ENCODE data around the gene MTG1.

Gene MTG1

DNA sequence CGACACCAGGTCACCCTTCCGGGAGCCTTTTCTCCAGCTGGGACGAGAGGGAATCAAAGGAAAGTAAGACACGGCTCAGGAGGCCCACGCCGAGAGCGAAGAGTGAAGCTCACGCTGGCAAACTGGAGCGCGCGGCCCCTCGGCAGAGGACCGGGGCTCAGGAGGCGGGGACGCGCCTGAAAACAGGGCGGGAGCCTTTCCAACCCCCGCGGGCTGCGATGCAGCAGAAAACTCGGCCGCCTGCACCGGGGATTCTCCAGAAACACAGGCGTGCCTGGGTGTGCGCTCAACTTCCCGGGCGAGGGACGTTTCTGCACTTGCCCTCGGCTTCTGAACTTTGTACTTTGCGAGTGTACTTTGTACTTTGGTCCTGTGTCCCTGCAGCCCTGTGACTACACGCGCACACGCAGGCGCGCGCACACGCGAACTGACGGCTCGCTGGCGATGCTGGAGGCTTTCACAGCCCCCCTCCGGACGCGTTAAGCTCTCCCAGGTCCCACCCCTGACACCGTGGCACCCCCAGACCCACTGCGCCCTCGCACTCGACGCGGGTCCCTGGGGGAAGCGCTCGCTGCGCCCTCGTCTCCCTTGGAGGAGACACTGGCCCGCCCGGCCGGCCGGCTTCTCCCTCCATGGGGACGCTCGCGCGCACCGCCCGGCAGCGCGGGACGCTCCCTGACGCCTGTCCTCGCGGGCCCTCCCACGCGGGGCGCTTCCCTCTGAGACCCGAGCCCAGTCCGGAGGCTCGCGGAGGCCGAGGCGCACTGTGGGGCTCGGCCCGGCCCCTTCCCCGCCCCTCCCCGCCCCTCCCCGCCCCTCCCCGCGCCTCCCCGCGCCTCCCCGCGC is 15.5 kb upstream of the MTG1 start:
- 0% methylated on average over 56 of the region's 90 CpGs for WGBS (ENCODE audit: insufficient coverage)
- H3K27me3 ChIP-seq (replicated peaks in 2 of 5; ENCODE audit: control insufficient read depth in 4 of 5, insufficient read depth in 5 of 5, low read length in 4 of 5), result peaks cover 0 to 3% (median 0%) of the 10 kb centered on the region in 5 experiments
- H3K36me3 ChIP-seq (ENCODE audit: control insufficient read depth in 4 of 4, insufficient read depth in 4 of 4, low read length in 3 of 4), result no peaks in the 10 kb centered on the region
- H3K4me1 ChIP-seq (ENCODE audit: control extremely low read depth in 1 of 4, control insufficient read depth in 4 of 4, insufficient read depth in 4 of 4, low read length in 3 of 4), result peaks cover 0 to 47% (median 35%) of the 10 kb centered on the region in 4 experiments
- no peaks in the 10 kb centered on the region for H3K9me3 ChIP-seq (ENCODE audit: control extremely low read depth in 1 of 5, control insufficient read depth in 4 of 5, insufficient read depth in 2 of 5, low read depth in 1 of 5, low read length in 4 of 5)
- ChIA-PET POLR2A (interaction anchor here (0.6 kb wide), 1 partner anchor 103 kb away, joined by 3 read pairs; no protein-coding TSS in a partner anchor), CTCF (interaction anchor here (0.9 to 2.7 kb wide), 4 partner anchors 10 to 51 kb away, joined by 3 to 10 read pairs (median 4); no protein-coding TSS in a partner anchor)
- peak overlapping the region; percentile 43 to 81 (median 72) for H3K4me3 ChIP-seq (ENCODE audit: control insufficient read depth in 1 of 7, extremely low read depth in 1 of 7, insufficient read depth in 4 of 7, low read depth in 2 of 7, low read length in 6 of 7)
- DNase-seq, result peak in 2 of 3 donors; percentile 54 to 70
- H3K27ac ChIP-seq (ENCODE audit: insufficient read depth in 1 of 2, low read depth in 1 of 2, low read length in 2 of 2, poor library complexity in 1 of 2, severe bottlenecking in 2 of 2), result no peak overlapping the region

DNA sequence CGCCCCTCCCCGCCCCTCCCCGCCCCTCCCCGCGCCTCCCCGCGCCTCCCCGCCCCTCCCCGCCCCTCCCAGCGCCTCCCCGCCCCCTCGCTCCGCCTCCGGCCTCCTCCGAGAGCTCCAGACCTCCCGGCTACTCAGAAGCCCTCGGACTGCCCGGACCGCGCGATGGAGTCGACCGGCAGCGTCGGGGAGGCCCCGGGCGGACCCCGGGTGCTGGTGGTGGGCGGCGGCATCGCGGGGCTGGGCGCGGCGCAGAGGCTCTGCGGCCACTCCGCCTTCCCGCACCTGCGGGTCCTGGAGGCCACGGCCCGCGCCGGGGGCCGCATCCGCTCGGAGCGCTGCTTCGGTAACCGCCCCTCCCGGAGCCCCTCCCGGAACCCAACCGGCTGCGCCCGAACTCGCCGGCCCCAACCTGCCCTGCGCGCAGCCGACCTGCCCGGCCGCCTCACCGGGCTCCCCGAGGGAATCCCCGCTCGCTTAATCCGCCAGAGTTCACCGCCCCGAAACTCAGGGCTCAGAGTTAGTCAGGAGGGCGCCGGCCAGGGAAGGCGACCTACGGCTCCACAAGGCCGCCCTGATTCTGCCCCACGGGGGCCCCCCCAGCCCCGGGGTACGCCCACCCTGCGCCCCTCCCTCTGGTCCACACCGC is 14.7 kb upstream of the MTG1 start, which contains the start of gene PAOX:
Gene PAOX (plus strand): TSS at position 111 of the 649 bp plus-strand sequence. CDS start 55 bp downstream, at position 166.
- peak in 2 of 3 donors; percentile 53 to 63 for DNase-seq
- H3K4me1 ChIP-seq (ENCODE audit: control extremely low read depth in 1 of 4, control insufficient read depth in 4 of 4, insufficient read depth in 4 of 4, low read length in 3 of 4), result peaks cover 0 to 42% (median 31%) of the 10 kb centered on the region in 4 experiments
- ChIA-PET POLR2A (no interaction called here), CTCF (interaction anchor here (2.1 kb wide), 1 partner anchor 9 kb away, joined by 4 read pairs; no protein-coding TSS in a partner anchor)
- H3K4me3 ChIP-seq (ENCODE audit: control insufficient read depth in 1 of 7, extremely low read depth in 1 of 7, insufficient read depth in 4 of 7, low read depth in 2 of 7, low read length in 6 of 7), result peak within 1 kb of the TSS; percentile 43 to 81 (median 72)
- H3K27ac ChIP-seq (ENCODE audit: insufficient read depth in 1 of 2, low read depth in 1 of 2, low read length in 2 of 2, poor library complexity in 1 of 2, severe bottlenecking in 2 of 2), result no peak within 1 kb of the TSS
- peaks cover 0 to 3% (median 0%) of the 10 kb centered on the region in 5 experiments for H3K27me3 ChIP-seq (replicated peaks in 2 of 5; ENCODE audit: control insufficient read depth in 4 of 5, insufficient read depth in 5 of 5, low read length in 4 of 5)
- peaks cover 0 to 6% (median 0%) of the 10 kb centered on the region in 4 experiments for H3K36me3 ChIP-seq (ENCODE audit: control insufficient read depth in 4 of 4, insufficient read depth in 4 of 4, low read length in 3 of 4)
- WGBS (ENCODE audit: insufficient coverage), result 1% methylated on average over 39 of the region's 78 CpGs
- no peaks in the 10 kb centered on the region for H3K9me3 ChIP-seq (ENCODE audit: control extremely low read depth in 1 of 5, control insufficient read depth in 4 of 5, insufficient read depth in 2 of 5, low read depth in 1 of 5, low read length in 4 of 5)

DNA sequence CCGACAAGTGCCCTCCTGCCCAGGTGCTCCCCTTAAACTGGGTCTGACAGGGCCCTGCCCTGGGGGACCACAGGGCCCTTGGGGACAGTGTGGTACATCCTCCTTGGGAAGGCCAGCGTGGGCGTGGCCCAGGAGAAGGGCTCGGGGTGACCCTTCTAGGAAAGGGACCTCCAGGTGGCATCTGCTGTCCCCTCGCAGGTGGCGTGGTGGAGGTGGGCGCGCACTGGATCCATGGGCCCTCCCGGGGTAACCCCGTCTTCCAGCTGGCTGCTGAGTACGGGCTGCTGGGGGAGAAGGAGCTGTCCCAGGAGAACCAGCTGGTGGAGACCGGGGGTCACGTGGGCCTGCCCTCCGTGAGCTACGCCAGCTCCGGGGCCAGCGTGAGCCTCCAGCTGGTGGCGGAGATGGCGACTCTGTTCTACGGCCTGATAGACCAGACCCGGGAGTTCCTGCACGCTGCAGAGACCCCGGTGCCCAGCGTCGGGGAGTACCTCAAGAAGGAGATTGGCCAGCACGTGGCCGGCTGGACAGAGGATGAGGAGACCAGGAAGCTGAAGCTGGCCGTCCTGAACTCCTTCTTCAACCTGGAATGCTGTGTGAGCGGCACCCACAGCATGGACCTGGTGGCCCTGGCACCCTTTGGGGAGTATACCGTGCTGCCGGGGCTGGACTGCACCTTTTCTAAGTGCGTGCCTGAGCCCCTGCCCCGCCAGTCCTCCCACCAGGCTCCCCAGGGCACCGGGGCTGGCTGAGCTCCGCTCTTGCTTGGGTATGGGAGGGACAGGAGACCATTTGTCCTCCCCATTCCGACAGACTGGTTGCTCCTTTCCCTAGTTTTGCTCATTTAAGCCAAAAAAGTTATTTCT is 13.9 kb upstream of the MTG1 start:
- peaks cover 0 to 42% (median 31%) of the 10 kb centered on the region in 4 experiments for H3K4me1 ChIP-seq (ENCODE audit: control extremely low read depth in 1 of 4, control insufficient read depth in 4 of 4, insufficient read depth in 4 of 4, low read length in 3 of 4)
- 93% methylated on average over 31 of the region's 36 CpGs for WGBS (ENCODE audit: insufficient coverage)
- no peak for DNase-seq
- peaks cover 0 to 8% (median 0%) of the 10 kb centered on the region in 4 experiments for H3K36me3 ChIP-seq (ENCODE audit: control insufficient read depth in 4 of 4, insufficient read depth in 4 of 4, low read length in 3 of 4)
- no peak overlapping the region for H3K27ac ChIP-seq (ENCODE audit: insufficient read depth in 1 of 2, low read depth in 1 of 2, low read length in 2 of 2, poor library complexity in 1 of 2, severe bottlenecking in 2 of 2)
- no peaks in the 10 kb centered on the region for H3K9me3 ChIP-seq (ENCODE audit: control extremely low read depth in 1 of 5, control insufficient read depth in 4 of 5, insufficient read depth in 2 of 5, low read depth in 1 of 5, low read length in 4 of 5)
- H3K27me3 ChIP-seq (replicated peaks in 2 of 5; ENCODE audit: control insufficient read depth in 4 of 5, insufficient read depth in 5 of 5, low read length in 4 of 5), result peaks cover 0 to 3% (median 0%) of the 10 kb centered on the region in 5 experiments
- CTCF ChIA-PET, result interaction anchor here (1.3 to 2.1 kb wide), 2 partner anchors 10 to 23 kb away, joined by 3 to 4 read pairs; no protein-coding TSS in a partner anchor
- H3K4me3 ChIP-seq (ENCODE audit: control insufficient read depth in 1 of 7, extremely low read depth in 1 of 7, insufficient read depth in 4 of 7, low read depth in 2 of 7, low read length in 6 of 7), result peak overlapping the region in 4 of 7 experiments; percentile 48 to 78 (median 73)
- POLR2A ChIA-PET, result no interaction called here

DNA sequence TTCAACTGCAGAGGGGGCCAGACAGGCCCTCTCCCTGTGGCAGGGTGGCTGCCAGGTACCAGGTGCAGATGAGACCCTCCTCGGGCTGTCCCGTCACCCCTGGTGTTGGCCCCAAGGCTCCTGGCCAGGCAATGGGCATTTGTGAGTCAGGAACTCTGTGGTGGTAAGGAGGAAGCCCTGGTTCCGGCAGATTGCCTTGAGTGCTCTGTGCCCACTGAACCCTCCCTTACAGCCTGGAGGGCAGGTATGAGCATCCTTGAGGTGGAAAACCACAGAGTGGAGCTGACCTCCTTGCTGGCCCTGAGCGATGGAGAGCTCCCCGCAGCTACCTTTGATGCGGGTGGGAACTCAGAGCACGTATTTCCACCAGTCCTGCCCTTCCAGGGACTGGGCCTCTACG is 12.9 kb upstream of the MTG1 start:
- peaks cover 0 to 8% (median 0%) of the 10 kb centered on the region in 4 experiments for H3K36me3 ChIP-seq (ENCODE audit: control insufficient read depth in 4 of 4, insufficient read depth in 4 of 4, low read length in 3 of 4)
- CTCF ChIA-PET, result interaction anchor here (1.3 to 2.1 kb wide), 3 partner anchors 10 to 24 kb away, joined by 3 to 16 read pairs (median 4); no protein-coding TSS in a partner anchor
- POLR2A ChIA-PET, result interaction anchor here (1.1 kb wide), 1 partner anchor 9 kb away, joined by 9 read pairs; no protein-coding TSS in a partner anchor
- H3K4me3 ChIP-seq (ENCODE audit: control insufficient read depth in 1 of 7, extremely low read depth in 1 of 7, insufficient read depth in 4 of 7, low read depth in 2 of 7, low read length in 6 of 7), result peak overlapping the region in 3 of 7 experiments; percentile 14 to 46 (median 33)
- H3K9me3 ChIP-seq (ENCODE audit: control extremely low read depth in 1 of 5, control insufficient read depth in 4 of 5, insufficient read depth in 2 of 5, low read depth in 1 of 5, low read length in 4 of 5), result no peaks in the 10 kb centered on the region
- WGBS (ENCODE audit: insufficient coverage), result 4% methylated on average over 7 of the region's 8 CpGs
- H3K27me3 ChIP-seq (replicated peaks in 2 of 5; ENCODE audit: control insufficient read depth in 4 of 5, insufficient read depth in 5 of 5, low read length in 4 of 5), result peaks cover 0 to 3% (median 0%) of the 10 kb centered on the region in 5 experiments
- peak; percentile 78 to 96 (median 92) for DNase-seq
- peaks cover 0 to 42% (median 31%) of the 10 kb centered on the region in 4 experiments for H3K4me1 ChIP-seq (ENCODE audit: control extremely low read depth in 1 of 4, control insufficient read depth in 4 of 4, insufficient read depth in 4 of 4, low read length in 3 of 4)
- H3K27ac ChIP-seq (ENCODE audit: insufficient read depth in 1 of 2, low read depth in 1 of 2, low read length in 2 of 2, poor library complexity in 1 of 2, severe bottlenecking in 2 of 2), result no peak overlapping the region

DNA sequence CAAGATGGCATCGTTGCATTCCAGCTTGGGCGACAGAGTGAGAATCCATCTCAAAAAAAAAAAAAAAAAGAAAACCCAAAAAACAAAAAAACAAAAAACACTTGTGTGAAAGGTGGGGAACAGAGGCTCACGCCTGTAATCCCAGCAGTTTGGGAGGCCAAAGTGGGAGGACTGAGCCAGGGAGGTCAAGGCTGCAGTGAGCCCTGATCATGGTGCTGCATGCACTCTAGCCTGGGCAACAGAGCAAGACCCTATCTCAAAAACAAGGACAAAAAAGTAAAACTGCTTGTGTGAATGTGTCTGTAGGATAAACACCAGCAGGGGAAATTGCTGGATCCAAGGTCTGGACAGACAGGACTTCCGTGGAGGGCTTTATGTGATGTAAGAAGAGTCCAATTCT is 10.4 kb upstream of the MTG1 start:
- WGBS (ENCODE audit: insufficient coverage), result 100% methylated on average over 2 of the region's 4 CpGs
- Histone ChIP-seq H3K9me3 (ENCODE audit: control extremely low read depth in 1 of 5, control insufficient read depth in 4 of 5, insufficient read depth in 2 of 5, low read depth in 1 of 5, low read length in 4 of 5) (no peaks in the 10 kb centered on the region), H3K27ac (ENCODE audit: insufficient read depth in 1 of 2, low read depth in 1 of 2, low read length in 2 of 2, poor library complexity in 1 of 2, severe bottlenecking in 2 of 2) (no peak overlapping the region), H3K4me3 (ENCODE audit: control insufficient read depth in 1 of 7, extremely low read depth in 1 of 7, insufficient read depth in 4 of 7, low read depth in 2 of 7, low read length in 6 of 7) (no peak overlapping the region), H3K27me3 (replicated peaks in 2 of 5; ENCODE audit: control insufficient read depth in 4 of 5, insufficient read depth in 5 of 5, low read length in 4 of 5) (no peaks in the 10 kb centered on the region), H3K4me1 (ENCODE audit: control extremely low read depth in 1 of 4, control insufficient read depth in 4 of 4, insufficient read depth in 4 of 4, low read length in 3 of 4) (peaks cover 0 to 30% (median 22%) of the 10 kb centered on the region in 4 experiments), H3K36me3 (ENCODE audit: control insufficient read depth in 4 of 4, insufficient read depth in 4 of 4, low read length in 3 of 4) (peaks cover 0 to 9% (median 0%) of the 10 kb centered on the region in 4 experiments)
- POLR2A ChIA-PET, result no interaction called here
- CTCF ChIA-PET, result interaction anchor here (1.6 kb wide), 1 partner anchor 55 kb away, joined by 3 read pairs; no protein-coding TSS in a partner anchor
- DNase-seq, result no peak

DNA sequence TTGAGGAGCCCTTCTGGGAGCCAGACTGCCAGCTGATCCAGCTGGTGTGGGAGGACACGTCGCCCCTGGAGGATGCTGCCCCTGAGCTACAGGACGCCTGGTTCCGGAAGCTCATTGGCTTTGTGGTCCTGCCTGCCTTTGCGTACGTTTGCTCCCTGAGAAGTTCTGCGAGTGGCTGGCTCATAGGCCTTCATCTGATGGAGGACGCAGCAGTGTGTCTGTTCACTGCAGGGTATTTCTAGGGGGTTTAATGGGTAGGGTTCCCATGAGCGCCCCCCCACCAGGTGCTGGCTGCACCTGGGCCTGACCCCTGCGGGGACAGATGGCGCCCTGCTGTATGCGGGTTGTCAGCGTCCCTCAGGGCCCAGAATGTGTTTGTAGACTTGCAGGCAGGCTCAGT is 9.9 kb upstream of the MTG1 start:
- POLR2A ChIA-PET, result no interaction called here
- H3K27ac ChIP-seq (ENCODE audit: insufficient read depth in 1 of 2, low read depth in 1 of 2, low read length in 2 of 2, poor library complexity in 1 of 2, severe bottlenecking in 2 of 2), result no peak overlapping the region
- no peak overlapping the region for H3K4me3 ChIP-seq (ENCODE audit: control insufficient read depth in 1 of 7, extremely low read depth in 1 of 7, insufficient read depth in 4 of 7, low read depth in 2 of 7, low read length in 6 of 7)
- CTCF ChIA-PET, result interaction anchor here (1.6 kb wide), 1 partner anchor 55 kb away, joined by 3 read pairs; no protein-coding TSS in a partner anchor
- H3K4me1 ChIP-seq (ENCODE audit: control extremely low read depth in 1 of 4, control insufficient read depth in 4 of 4, insufficient read depth in 4 of 4, low read length in 3 of 4), result peaks cover 1 to 33% (median 25%) of the 10 kb centered on the region in 4 experiments
- WGBS (ENCODE audit: insufficient coverage), result 94% methylated on average over 10 of the region's 13 CpGs
- DNase-seq, result no peak
- no peaks in the 10 kb centered on the region for H3K27me3 ChIP-seq (replicated peaks in 2 of 5; ENCODE audit: control insufficient read depth in 4 of 5, insufficient read depth in 5 of 5, low read length in 4 of 5)
- H3K36me3 ChIP-seq (ENCODE audit: control insufficient read depth in 4 of 4, insufficient read depth in 4 of 4, low read length in 3 of 4), result peaks cover 0 to 9% (median 0%) of the 10 kb centered on the region in 4 experiments
- H3K9me3 ChIP-seq (ENCODE audit: control extremely low read depth in 1 of 5, control insufficient read depth in 4 of 5, insufficient read depth in 2 of 5, low read depth in 1 of 5, low read length in 4 of 5), result no peaks in the 10 kb centered on the region

Measured in common myeloid progenitor, CD34-positive (primary cell).